ENCODE data around the gene CHAD. TPM values are rescaled to one million over a fixed set of nuclear protein-coding genes. Genes with fewer than 3 reads are reported as not detected.

Gene CHAD
- total and polyA plus RNA-seq, 2 of the 13 experiments (the other 11 are each of a cell fraction or from before 2014, with no cell fraction given) = 1.4 TPM; not detected in 1

DNA sequence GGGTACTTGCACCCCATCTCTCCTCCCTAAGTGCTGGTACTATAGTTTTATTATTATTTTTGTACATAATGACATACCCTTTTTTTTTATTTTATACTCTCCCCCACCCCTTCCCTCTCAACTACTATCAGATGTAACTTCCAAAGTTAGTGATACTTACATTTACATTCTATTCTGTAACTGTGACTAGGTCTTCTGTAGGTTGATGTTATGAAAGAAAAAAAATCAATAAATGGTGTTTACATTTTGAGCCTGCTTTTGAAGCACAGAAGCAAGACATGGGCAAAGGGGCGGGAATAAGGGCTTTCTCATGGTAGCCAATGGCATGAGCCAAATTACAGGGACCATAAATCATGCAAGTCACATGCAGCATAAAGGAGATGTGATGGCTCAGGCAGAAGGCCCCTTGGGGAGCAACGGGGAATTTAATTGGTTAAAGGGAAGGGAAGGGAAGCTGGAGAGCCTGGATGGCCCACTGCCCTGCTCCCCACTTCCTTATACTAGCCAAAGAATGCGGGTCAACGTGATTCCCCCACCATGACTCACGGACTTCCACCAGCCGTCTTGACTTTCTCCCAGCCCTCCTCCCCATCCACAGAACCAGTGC lies 45.0 kb downstream of the CHAD start (continued):
- TF ChIP-seq JUND (CRISPR knock-in tag; IDR thresholded peaks at IDR 0.05) (0 out of 2 replicates have a peak, but pooled peaks have one; percentile 62), ZNF747 (CRISPR knock-in tag; IDR thresholded peaks at IDR 0.05; ENCODE audit: borderline replicate concordance) (no peak), PITX1 (CRISPR knock-in tag; IDR thresholded peaks at IDR 0.05) (no peak), NFYC (CRISPR knock-in tag; IDR thresholded peaks at IDR 0.05) (peak; percentile 70), ZNF256 (CRISPR knock-in tag; conservative IDR thresholded peaks at IDR 0.05) (no peak), ASH2L (IDR thresholded peaks at IDR 0.05; ENCODE audit: insufficient read length, low read depth, low read length) (peak; percentile 82), TAF15 (IDR thresholded peaks at IDR 0.05; ENCODE audit: low read depth, low read length, poor library complexity, severe bottlenecking) (no peak), ZZZ3 (CRISPR knock-in tag; IDR thresholded peaks at IDR 0.05; ENCODE audit: borderline replicate concordance) (no peak), GATA4 (IDR thresholded peaks at IDR 0.05; ENCODE audit: borderline replicate concordance, low read depth) (no peak), CHCHD3 (CRISPR knock-in tag; IDR thresholded peaks at IDR 0.05) (no peak), SMAD9 (CRISPR knock-in tag; IDR thresholded peaks at IDR 0.05) (no peak), POLR2AphosphoS5 (IDR thresholded peaks at IDR 0.05; ENCODE audit: low read depth, low read length) (no peak), KDM5B (CRISPR knock-in tag; IDR thresholded peaks at IDR 0.05; ENCODE audit: borderline replicate concordance) (0 out of 2 replicates have a peak, but pooled peaks have one; percentile 31), MYNN (CRISPR knock-in tag; IDR thresholded peaks at IDR 0.05; ENCODE audit: low read depth) (no peak), ZSCAN9 (CRISPR knock-in tag; IDR thresholded peaks at IDR 0.05; ENCODE audit: borderline replicate concordance) (peak; percentile 77; the same call in 1 of the 2 replicates), YEATS4 (CRISPR knock-in tag; IDR thresholded peaks at IDR 0.05; ENCODE audit: borderline replicate concordance) (no peak; the same call in 1 of the 2 replicates), TBX2 (CRISPR knock-in tag; IDR thresholded peaks at IDR 0.05; ENCODE audit: borderline replicate concordance) (peak; percentile 59), AGO1 (IDR thresholded peaks at IDR 0.05; ENCODE audit: low read depth, low read length, poor library complexity, severe bottlenecking) (no peak), ZNF367 (CRISPR knock-in tag; IDR thresholded peaks at IDR 0.05; ENCODE audit: borderline replicate concordance) (no peak)
- TF ChIP-seq, protein P1, sequence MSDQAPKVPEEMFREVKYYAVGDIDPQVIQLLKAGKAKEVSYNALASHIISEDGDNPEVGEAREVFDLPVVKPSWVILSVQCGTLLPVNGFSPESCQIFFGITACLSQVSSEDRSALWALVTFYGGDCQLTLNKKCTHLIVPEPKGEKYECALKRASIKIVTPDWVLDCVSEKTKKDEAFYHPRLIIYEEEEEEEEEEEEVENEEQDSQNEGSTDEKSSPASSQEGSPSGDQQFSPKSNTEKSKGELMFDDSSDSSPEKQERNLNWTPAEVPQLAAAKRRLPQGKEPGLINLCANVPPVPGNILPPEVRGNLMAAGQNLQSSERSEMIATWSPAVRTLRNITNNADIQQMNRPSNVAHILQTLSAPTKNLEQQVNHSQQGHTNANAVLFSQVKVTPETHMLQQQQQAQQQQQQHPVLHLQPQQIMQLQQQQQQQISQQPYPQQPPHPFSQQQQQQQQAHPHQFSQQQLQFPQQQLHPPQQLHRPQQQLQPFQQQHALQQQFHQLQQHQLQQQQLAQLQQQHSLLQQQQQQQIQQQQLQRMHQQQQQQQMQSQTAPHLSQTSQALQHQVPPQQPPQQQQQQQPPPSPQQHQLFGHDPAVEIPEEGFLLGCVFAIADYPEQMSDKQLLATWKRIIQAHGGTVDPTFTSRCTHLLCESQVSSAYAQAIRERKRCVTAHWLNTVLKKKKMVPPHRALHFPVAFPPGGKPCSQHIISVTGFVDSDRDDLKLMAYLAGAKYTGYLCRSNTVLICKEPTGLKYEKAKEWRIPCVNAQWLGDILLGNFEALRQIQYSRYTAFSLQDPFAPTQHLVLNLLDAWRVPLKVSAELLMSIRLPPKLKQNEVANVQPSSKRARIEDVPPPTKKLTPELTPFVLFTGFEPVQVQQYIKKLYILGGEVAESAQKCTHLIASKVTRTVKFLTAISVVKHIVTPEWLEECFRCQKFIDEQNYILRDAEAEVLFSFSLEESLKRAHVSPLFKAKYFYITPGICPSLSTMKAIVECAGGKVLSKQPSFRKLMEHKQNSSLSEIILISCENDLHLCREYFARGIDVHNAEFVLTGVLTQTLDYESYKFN (CRISPR knock-in tag; conservative IDR thresholded peaks at IDR 0.05) = peak; percentile 90
- TF ChIP-seq, protein P2, sequence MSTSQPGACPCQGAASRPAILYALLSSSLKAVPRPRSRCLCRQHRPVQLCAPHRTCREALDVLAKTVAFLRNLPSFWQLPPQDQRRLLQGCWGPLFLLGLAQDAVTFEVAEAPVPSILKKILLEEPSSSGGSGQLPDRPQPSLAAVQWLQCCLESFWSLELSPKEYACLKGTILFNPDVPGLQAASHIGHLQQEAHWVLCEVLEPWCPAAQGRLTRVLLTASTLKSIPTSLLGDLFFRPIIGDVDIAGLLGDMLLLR (CRISPR knock-in tag; IDR thresholded peaks at IDR 0.05) = no peak
- TF ChIP-seq, protein P3, sequence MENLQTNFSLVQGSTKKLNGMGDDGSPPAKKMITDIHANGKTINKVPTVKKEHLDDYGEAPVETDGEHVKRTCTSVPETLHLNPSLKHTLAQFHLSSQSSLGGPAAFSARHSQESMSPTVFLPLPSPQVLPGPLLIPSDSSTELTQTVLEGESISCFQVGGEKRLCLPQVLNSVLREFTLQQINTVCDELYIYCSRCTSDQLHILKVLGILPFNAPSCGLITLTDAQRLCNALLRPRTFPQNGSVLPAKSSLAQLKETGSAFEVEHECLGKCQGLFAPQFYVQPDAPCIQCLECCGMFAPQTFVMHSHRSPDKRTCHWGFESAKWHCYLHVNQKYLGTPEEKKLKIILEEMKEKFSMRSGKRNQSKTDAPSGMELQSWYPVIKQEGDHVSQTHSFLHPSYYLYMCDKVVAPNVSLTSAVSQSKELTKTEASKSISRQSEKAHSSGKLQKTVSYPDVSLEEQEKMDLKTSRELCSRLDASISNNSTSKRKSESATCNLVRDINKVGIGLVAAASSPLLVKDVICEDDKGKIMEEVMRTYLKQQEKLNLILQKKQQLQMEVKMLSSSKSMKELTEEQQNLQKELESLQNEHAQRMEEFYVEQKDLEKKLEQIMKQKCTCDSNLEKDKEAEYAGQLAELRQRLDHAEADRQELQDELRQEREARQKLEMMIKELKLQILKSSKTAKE (CRISPR knock-in tag; IDR thresholded peaks at IDR 0.05; ENCODE audit: borderline replicate concordance) = no peak
- TF ChIP-seq, protein P4, sequence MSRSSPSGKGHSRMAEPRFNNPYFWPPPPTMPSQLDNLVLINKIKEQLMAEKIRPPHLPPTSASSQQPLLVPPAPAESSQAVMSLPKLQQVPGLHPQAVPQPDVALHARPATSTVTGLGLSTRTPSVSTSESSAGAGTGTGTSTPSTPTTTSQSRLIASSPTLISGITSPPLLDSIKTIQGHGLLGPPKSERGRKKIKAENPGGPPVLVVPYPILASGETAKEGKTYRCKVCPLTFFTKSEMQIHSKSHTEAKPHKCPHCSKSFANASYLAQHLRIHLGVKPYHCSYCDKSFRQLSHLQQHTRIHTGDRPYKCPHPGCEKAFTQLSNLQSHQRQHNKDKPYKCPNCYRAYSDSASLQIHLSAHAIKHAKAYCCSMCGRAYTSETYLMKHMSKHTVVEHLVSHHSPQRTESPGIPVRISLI (CRISPR knock-in tag; IDR thresholded peaks at IDR 0.05; ENCODE audit: borderline replicate concordance) = peak; percentile 70
